GM19397 (cell line): Measurements from ENCODE around the gene STX4.
"Not testable (repeated sequence)": the region's sequence is repeated elsewhere in the genome, so short reads cannot be mapped to it uniquely, and the experiment has no call there.

ENCODE experiments used
- ATAC-seq: cut with Tn5 transposase; IDR thresholded peaks from one replicate; pipeline ENCODE4 v1.9.1; 2021; ENCODE audit warnings: mild to moderate bottlenecking, moderate library complexity; ENCODE audit not compliant: unreplicated experiment

Gene STX4

DNA sequence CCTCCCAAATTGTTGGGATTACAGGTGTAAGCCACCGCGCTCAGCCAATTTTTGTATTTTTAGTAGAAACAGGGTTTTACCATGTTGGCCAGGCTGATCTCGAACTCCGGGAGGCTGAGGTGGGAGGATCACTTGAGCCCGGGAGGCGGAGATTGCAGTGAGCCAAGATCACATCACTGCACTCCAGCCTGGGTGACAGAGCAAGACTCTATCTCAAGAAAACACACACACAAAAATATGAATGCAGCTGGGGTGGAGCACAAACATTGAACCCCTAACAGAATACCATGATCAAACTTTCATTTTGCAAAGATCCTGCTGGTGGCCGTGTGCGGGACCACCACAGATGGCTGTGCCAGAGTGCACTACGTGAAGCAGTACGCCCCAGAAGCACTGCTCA is 15.6 kb upstream of the STX4 start:
- not testable (repeated sequence) for ATAC-seq

DNA sequence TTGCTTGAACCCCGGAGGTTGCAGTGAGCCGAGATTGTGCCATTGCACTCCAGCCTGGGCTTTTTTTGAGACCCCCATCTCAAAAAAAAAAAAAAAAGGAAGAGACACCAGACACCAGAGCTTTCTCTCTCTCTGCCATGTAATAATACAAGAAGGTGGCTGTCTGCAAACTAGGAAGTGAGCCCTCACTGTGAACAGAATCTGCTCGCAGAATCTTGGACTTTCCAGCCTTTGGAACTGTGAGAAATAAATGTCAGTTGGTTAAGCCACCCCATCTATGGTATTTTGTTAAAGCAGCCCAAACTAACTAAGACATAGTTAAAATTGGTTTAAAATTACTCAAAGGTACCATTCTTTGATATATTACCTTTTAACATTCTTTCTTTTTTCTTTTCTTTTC is 12.8 kb upstream of the STX4 start:
- ATAC-seq: no peak

DNA sequence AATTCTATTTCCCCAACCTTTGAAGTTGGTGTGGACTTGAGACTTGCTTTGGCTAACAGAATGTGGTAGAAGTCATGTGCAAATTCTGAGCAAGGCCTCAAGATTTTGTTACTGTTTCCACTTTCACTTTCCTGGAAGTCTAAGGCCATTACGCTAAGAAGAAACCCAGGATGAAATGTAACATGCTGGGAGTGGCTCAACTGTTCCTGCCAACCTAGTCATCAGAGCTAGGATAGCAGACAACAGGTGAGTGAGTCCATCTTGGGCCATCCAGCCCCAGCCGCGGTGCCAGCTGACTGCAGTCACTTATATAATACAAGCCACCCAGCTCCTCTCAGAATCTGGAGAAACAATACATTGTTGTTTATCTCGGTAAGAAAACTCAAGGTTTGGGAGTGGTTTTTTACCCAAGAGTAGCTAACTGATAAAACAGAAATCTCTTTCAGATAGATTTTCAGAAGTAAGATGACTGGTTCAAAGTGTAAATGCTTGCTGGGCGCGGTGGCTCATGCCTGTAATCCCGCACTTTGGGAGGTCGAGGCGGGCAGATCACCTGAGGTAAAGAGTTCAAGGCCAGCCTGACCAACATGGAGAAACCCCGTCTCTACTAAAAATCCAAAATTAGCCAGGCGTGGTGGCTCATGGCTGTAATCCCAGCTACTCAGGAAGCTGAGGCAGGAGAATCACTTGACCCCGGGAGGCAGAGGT is 10.7 kb upstream of the STX4 start:
- ATAC-seq: no peak

DNA sequence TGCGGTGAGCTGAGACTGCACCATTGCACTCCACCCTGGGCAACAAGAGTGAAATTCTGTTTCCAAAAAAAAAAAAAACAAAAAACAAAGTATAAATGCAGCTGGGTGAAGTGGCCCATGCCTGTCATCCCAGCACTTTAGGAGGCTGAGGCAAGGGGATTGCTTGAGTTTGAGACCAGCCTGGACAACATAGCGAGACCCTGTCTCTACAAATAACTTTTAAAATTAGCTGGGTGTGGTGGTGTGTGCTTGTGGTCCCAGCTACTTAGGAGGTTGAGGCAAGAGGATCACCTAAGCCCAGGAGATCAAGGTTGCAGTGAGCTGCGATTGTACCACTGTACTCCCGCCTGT is 10.1 kb upstream of the STX4 start:
- no peak for ATAC-seq

DNA sequence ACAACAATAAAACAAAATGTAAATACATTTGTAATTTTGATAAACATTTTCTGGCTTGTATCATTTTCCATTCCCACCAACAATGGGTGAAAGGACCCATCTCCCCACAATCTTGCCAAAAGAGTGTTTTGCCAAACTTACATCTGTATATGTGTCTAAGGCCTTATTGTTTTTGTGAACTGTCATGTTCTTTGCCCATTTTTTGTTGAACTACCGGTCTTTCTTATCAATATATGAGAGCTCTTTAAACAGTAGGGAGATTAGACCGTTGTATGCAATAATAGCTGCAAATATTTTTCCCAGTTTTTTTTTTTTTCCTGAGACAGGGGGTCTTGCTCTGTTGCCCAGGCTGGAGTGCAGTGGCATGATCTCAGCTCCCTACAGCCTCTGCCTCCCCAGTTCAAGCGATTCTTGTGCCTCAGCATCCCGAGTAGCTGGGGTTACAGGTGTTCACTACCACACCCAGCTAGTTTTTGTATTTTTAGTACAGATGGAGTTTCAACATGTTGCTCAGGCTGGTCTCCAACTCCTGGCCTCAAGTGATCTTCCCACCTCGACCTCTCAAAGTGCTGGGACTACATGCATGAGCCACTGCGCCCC is 9.6 kb upstream of the STX4 start:
- ATAC-seq: no peak

DNA sequence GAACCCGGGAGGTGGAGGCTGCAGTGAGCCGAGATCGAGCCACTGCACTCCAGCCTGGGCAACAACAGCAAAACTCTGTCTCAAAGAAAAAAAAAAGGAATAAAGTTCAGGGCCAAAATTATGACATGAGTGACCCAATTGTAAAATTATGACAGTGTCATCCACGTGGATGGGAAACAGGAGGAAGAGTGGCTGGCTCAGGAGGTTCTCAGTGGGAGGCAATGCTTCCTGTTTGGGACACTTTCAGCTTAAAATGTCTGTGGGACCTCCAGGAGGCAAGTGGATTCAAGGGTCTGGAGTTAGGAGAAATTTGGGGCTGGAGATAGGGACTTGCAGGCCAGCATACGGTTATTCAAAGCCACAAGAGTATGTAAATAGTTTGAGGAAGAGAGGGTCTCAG is 8.0 kb upstream of the STX4 start:
- ATAC-seq: no peak

DNA sequence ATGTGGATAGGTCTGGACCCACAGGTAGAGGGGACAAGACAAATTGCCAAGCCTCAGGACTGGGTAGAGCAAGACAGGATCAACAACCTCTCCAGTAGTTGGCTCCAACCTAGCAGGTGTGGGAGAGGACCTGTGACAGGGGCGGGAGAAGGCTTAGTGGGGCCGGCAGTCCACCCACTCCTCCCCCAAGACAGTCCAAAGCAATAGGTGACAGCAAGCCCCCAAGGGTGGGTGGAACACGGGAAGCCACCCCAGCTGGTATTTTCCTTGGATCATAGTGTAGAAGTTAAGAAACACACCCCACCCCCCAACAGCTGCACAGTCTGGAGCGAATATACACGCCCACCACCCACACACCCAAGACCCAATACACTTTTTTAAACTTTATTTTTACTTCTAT is 4.1 kb upstream of the STX4 start:
- no peak for ATAC-seq

DNA sequence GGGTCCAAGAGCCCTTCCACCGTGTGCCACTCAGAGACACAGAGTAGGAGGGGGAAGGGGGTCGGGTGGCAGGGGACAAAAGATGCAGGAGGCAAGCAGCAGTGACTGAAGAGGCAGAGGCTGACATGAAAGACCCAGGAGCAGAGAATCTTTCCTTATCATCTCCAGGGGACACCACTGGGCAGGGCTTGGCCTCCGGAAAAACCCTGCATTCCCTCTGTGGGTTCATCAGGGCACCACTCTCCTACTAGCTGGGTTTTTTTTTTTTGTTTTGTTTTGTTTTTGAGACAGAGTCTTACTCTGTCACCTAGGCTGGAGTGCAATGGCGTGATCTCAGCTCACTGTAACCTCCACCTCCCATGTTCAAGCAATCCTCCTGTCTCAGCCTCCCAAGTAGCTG is 2.1 kb upstream of the STX4 start:
- no peak for ATAC-seq

DNA sequence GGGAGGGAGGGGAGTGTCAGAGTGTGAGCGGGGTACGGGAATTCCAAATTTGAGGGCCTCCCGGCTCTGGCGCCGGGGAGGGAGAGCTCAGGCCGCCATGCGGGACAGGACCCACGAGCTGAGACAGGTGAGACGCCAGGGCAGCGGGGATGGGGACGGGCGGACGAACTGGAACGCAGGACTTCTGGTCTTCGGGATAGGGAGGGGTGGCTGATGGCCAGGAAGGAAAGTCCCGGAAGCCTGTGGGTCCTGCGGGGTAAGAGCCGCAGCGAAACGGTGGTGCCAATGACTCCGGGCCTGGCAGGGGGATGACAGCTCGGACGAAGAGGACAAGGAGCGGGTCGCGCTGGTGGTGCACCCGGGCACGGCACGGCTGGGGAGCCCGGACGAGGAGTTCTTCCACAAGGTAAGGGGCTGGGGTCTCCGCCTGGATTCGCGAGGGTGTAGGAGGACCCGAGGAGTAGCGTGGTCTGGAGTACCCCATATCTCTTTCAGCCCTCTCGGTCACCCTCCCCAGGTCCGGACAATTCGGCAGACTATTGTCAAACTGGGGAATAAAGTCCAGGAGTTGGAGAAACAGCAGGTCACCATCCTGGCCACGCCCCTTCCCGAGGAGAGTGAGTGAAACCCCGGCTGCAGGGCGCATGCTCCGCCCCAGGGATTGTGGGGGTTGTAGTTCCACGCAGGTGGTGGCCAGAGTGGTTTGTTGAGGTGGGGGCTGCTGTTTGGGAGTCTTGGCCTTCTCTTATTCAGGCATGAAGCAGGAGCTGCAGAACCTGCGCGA is 543 bp downstream of the STX4 start:
- peak; percentile 45 for ATAC-seq

DNA sequence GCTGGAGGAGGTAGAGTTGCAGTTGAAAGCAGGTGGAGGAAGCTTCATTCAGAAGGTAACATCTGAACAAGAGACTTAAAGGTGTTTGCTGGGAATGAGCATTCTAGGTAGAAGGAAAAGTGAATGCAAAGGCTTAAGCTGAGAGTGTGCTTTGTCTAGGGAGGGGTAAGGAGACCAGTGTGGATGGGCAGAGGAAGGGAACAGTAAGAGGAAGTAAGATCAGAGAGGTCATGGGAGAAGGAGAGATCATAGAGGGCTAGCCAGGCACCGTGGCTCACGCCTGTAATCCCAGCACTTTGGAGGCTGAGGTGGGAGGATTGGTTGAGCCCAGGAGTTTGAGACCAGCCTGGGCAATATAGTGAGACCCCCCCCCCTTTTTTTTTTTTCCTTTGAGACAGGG is 3.3 kb downstream of the STX4 start:
- ATAC-seq: no peak

DNA sequence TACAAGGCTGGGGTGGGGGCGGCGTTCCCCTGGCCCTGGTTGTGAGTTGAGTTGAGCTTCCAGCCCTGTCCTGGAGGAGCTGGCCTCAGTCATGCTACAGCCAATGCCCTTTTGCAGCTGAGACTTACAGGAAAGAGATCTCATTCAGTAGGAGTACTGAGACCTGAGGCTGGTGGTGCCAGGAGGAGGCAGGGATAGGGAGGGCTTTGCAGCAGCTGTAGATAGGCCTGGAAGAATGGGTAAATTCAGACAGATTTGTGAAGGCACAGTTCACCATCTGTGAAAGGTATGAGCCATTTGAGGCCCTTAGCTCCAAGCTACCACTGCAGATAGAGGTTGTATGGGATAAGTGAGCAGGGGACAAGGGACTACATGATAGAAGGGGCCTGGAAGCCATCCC is 5.6 kb downstream of the STX4 start:
- no peak for ATAC-seq

DNA sequence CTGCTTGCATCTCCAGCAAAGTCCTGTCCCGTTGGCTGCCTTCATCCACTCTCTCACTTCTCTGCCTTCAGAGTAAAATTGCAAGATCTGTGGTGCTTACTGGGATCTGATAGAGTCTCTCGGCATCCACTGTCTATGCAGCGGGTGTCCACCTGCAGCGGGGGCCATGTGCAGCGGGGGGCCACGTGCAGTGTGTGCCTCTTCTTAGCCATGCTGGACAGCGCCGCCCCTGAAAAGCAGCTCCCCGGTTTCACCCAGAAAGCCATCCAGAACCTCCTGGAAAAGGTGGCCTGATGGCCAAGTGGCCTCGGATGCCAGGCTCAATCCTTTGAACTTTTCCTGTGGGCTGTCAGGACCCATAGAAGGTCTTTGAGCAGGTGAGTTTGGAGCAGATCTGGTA is 9.5 kb downstream of the STX4 start:
- ATAC-seq: no peak

DNA sequence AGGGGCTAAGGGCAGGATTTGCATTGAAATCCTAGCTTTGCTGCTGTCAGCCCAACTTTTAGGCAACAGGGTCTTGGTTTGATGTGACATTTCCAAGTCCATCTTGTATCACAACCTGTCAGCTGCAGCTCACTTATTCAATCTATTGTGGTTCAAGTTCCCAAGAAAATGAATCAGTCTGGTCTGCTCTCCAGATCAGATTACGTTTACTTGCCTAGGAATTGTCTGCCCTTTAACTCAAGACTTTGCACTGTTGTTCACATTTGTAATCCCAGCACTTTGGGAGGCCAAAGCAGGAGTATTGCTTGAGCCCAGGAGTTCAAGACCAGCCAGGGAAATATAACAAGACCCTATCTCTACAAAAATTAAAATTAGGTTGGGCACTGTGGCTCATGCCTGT is 10.0 kb downstream of the STX4 start:
- no peak for ATAC-seq

DNA sequence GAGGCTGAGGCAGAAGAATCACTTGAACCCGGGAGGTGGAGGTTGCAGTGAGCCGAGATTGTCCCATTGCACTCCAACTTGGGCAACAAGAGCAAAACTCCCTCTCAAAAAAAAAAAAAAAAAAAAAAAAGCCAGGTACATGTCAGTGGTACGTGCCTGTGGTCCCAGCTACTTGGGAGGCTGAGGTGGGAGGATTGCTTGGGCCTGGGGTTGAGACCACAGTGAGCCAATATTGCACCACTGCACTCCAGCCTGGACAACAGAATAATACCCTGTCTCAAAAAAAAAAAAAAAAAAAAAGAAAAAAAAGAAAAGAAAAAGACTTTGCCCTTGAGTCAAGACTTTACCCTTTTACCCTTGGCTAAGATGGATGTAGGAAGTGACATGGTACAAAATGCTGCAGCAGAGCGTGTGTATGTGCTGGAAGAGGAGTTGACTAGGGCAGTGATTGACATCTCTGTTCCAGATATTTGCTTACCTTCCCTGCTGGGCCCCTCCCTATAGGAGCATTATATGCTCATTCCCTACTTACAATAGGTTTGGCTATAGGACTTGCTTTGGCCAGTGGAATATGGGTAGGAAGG is 10.6 kb downstream of the STX4 start:
- ATAC-seq: no peak

DNA sequence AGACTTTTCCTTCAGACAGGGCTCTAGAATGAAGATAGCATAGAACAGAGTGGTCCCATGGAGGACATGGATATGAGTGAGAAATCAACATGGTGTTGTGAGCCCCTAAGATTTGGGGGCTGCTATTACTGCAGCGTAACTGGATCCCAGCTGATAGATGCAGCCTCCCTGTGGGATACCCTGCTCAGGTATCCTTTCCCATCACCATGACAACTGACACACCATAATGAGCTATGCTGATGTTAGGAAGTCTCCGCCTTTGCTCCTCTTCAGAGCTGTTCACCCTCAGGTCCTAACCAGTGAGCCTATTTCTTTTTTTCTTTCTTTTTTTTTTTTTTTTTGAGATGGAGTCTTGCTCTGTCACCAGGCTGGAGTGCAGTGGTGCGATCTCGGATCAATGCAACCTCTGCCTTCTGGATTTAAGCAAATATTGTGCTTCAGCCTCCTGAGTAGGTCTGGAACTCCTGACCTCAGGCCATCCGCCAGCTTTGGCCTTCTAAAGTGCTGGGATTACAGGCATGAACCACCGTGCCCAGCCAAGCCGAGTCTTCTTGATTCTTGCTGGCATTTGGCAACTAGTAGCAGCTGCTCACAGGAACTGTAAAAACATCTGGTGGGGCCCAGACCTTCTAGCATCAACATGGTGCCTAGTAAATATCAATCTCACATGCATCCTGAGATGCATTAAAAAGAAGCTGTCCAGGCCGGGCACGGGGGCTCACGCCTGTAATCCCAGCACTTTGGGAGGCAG is 17.1 kb downstream of the STX4 start:
- no peak for ATAC-seq

DNA sequence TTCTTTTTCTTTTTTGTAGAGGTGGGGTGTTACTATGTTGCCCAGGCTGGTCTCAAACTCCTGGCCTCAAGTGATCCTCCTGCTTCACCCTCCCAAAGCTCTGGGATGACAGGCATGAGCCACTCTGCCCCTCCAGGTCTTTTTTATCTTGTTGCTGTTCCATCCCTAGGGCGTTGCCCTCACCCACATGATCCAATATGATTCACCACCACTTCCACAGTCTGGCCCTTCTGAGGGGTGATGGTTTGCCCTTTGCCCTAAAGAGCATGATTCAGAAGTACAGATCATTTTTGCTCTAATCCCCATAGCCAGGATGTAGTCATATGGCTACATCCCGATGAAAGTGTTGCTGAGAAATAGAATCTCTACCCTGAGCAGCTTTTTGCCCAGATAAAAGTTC is 18.8 kb downstream of the STX4 start:
- ATAC-seq: no peak

DNA sequence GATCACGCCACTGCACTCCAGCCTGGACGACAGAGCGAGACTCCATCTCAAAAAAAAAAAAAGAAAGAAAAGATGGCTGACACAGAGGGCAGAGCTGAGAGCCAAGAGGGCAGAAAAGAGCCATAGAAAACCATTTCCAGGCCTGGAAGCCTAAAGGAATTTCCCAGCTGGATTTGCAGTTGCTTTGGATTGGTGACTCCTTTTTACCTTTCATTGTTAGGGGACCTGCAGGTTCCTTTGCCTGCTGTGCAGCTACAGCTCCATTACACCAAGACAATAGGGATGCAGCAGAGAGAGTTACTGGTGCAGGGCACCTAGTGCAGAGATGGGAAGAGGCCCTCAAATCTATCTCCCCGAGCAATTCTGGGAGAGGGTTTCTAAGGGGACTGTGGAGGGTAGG is 22.3 kb downstream of the STX4 start:
- no peak for ATAC-seq

DNA sequence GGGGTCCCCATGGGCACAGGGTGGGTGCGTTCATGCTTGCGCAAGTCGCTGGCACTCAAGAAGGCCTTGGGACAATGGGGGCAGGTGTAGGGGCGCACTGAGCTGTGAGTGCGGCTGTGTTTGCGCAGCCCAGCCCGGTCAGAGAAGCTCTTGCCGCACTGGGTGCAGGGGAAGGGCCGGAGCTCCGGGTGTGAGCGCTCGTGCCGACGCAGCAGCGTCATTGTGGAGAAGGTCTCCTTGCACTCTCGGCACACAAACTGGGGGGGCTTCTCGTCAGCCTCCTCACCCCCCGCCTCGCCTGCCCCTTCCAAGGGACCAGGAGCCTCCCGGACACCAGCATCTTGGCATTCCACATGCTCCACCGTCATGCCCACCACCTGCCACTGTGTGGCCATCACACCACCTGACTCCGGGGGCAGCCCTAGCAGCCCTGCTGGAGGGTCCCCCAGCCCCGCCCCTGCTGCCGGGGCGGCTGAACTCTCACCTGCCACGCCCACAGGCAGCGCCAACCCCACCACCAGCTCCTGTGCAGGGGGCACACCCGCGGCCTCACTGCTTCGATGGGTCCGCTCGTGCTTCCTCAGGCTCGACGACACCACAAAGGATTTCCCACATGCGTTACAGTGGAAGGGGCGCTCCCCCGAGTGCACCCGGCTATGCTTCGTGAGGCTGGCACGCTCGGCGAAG is 27.9 kb downstream of the STX4 start:
- no peak for ATAC-seq

DNA sequence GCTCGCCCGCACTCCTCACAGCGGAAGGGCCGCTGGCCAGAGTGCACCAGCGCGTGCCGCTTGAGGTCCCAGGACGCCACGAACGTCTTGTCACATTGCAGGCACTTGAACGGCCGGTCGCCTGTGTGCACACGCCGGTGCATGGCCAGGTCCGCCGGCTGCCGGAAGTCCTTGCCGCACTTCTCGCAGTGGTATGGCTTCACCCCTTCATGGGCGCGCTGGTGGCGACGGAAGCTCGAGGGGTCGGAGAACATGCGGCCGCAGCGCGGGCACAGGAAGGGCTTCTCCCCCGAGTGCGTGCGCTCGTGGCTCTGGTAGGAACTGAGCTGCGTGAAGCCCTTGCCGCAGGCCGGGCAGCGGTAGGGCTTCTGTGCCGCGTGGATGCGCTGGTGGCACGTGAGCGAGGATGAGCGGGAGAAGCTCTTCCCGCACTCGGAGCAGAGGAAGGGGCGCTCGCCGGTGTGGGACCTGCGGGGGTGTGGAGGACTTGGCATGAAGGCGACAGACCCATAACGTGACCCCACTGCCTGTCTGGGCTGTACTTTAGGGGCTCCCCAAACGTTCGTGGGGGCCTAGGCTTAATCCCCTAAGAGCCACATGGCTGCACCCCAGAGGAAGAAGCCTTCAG is 28.6 kb downstream of the STX4 start:
- no peak for ATAC-seq

DNA sequence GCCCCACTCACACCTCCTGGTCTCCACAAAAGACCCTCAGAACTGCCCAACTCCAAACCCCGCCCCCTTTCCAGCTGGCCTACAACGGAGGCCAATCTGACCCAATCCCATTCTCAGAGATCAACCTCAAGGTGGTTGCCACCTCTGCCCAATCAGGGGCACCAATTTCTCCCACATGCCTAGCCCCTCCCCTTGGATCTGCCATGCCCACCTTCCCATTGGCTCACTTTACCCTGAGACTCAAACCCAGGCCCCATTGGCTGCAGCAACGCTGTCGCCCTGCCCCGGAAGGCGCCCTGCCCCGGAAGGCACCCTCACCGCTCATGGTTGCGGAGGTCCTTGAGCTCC is 30.1 kb downstream of the STX4 start:
- no peak for ATAC-seq
